ENCODE measurements around the gene DSCAM. TPM values are rescaled to one million over a fixed set of nuclear protein-coding genes. Genes with fewer than 3 reads are reported as not detected.
"Not testable (repeated sequence)": the region's sequence is repeated elsewhere in the genome, so short reads cannot be mapped to it uniquely, and the experiment has no call there.

The DSCAM gene
- polyA plus RNA-seq, 1 experiment, result not detected

- Histone ChIP-seq H3K4me3 (ENCODE audit: low read depth, low read length) (no peak overlapping the region), H3K9me3 (ENCODE audit: control insufficient read depth, insufficient read depth, low read length) (peaks cover 25% of the 10 kb centered on the region; the same call in 1 of the 2 replicates), H3K27me3 (ENCODE audit: control insufficient read depth, insufficient read depth, low read length) (no peaks in the 10 kb centered on the region), H3K27ac (ENCODE audit: low read depth, low read length) (no peak overlapping the region)
- POLR2A ChIA-PET, result no interaction called here
- no peak for TF ChIP-seq CTCF (IDR thresholded peaks at IDR 0.05; ENCODE audit: low read depth, low read length)
- no peak for DNase-seq (ENCODE audit: low read depth, low spot score)
- CTCF ChIA-PET, result no interaction called here
Observed at GRCh38 chr21:40276001-40276400, 571.0 kb downstream of the DSCAM start.

GRCh38 chr21:40272037-40272436, 574.9 kb downstream of the DSCAM start:
- Histone ChIP-seq H3K9me3 (ENCODE audit: control insufficient read depth, insufficient read depth, low read length) (peaks cover 40% of the 10 kb centered on the region), H3K27me3 (ENCODE audit: control insufficient read depth, insufficient read depth, low read length) (no peaks in the 10 kb centered on the region), H3K4me3 (ENCODE audit: low read depth, low read length) (no peak overlapping the region), H3K27ac (ENCODE audit: low read depth, low read length) (no peak overlapping the region)
- ChIA-PET POLR2A (no interaction called here), CTCF (no interaction called here)
- no peak for DNase-seq (ENCODE audit: low read depth, low spot score)
- no peak for TF ChIP-seq CTCF (IDR thresholded peaks at IDR 0.05; ENCODE audit: low read depth, low read length)

- CTCF ChIA-PET, result no interaction called here
- peaks cover 37% of the 10 kb centered on the region for H3K9me3 ChIP-seq (ENCODE audit: control insufficient read depth, insufficient read depth, low read length)
- no peak overlapping the region for H3K4me3 ChIP-seq (ENCODE audit: low read depth, low read length)
- TF ChIP-seq CTCF (IDR thresholded peaks at IDR 0.05; ENCODE audit: low read depth, low read length), result no peak
- POLR2A ChIA-PET, result no interaction called here
- H3K27me3 ChIP-seq (ENCODE audit: control insufficient read depth, insufficient read depth, low read length), result no peaks in the 10 kb centered on the region
- DNase-seq (ENCODE audit: low read depth, low spot score), result no peak
- no peak overlapping the region for H3K27ac ChIP-seq (ENCODE audit: low read depth, low read length)
Observed at GRCh38 chr21:40271164-40271563, 575.8 kb downstream of the DSCAM start.

GRCh38 chr21:40270047-40270446, 576.9 kb downstream of the DSCAM start:
- CTCF ChIA-PET, result no interaction called here
- no peak for DNase-seq (ENCODE audit: low read depth, low spot score)
- TF ChIP-seq CTCF (IDR thresholded peaks at IDR 0.05; ENCODE audit: low read depth, low read length), result no peak
- Histone ChIP-seq H3K27me3 (ENCODE audit: control insufficient read depth, insufficient read depth, low read length) (no peaks in the 10 kb centered on the region), H3K9me3 (ENCODE audit: control insufficient read depth, insufficient read depth, low read length) (peaks cover 37% of the 10 kb centered on the region), H3K27ac (ENCODE audit: low read depth, low read length) (no peak overlapping the region), H3K4me3 (ENCODE audit: low read depth, low read length) (no peak overlapping the region)
- POLR2A ChIA-PET, result no interaction called here

GRCh38 chr21:40269239-40269638, 577.7 kb downstream of the DSCAM start:
- Histone ChIP-seq H3K27me3 (ENCODE audit: control insufficient read depth, insufficient read depth, low read length) (no peaks in the 10 kb centered on the region), H3K9me3 (ENCODE audit: control insufficient read depth, insufficient read depth, low read length) (peaks cover 40% of the 10 kb centered on the region), H3K27ac (ENCODE audit: low read depth, low read length) (no peak overlapping the region), H3K4me3 (ENCODE audit: low read depth, low read length) (no peak overlapping the region)
- no peak for DNase-seq (ENCODE audit: low read depth, low spot score)
- ChIA-PET POLR2A (no interaction called here), CTCF (no interaction called here)
- no peak for TF ChIP-seq CTCF (IDR thresholded peaks at IDR 0.05; ENCODE audit: low read depth, low read length)

- CTCF ChIA-PET; H3K27me3 ChIP-seq (ENCODE audit: control insufficient read depth, insufficient read depth, low read length); POLR2A ChIA-PET; DNase-seq (ENCODE audit: low read depth, low spot score); H3K27ac ChIP-seq (ENCODE audit: low read depth, low read length); H3K4me3 ChIP-seq (ENCODE audit: low read depth, low read length): not testable (repeated sequence)
- peaks cover 26% of the 10 kb centered on the region for H3K9me3 ChIP-seq (ENCODE audit: control insufficient read depth, insufficient read depth, low read length)
Observed at GRCh38 chr21:40258456-40258855, 588.5 kb downstream of the DSCAM start.
